NCI-H2196 (cell line): ENCODE results near the gene GRID1.

Source experiments
- DNase-seq: peaks from one replicate; lab custom pipeline; 2025; ENCODE audit not compliant: unreplicated experiment; lab: John Stamatoyannopoulos, UW

Gene GRID1

GRCh38 chr10:86073199-86073977 lies 293.2 kb downstream of the GRID1 start:
- no peak for DNase-seq

DNA sequence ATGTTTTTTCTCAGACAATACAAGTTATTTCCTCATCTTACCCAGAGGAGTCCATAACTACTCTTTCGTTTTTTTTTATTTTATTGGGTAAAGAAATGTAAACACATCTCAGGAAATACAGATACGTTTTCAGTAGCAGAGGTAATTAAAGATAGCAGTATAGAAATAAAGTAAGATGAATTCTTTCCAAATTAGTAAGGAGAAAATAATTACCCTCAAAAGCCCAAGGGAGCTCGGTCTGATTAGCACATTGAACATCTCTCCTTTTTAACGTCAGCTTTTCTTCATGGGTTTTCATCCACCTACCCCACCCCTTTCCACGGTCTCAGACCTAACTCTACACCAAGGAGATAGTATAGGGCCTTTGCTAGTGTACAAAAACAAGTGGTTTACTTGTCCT lies 294.2 kb downstream of the GRID1 start:
- no peak for DNase-seq

- DNase-seq: no peak
Observed at GRCh38 chr10:86071758-86072157, 294.8 kb downstream of the GRID1 start.

DNA sequence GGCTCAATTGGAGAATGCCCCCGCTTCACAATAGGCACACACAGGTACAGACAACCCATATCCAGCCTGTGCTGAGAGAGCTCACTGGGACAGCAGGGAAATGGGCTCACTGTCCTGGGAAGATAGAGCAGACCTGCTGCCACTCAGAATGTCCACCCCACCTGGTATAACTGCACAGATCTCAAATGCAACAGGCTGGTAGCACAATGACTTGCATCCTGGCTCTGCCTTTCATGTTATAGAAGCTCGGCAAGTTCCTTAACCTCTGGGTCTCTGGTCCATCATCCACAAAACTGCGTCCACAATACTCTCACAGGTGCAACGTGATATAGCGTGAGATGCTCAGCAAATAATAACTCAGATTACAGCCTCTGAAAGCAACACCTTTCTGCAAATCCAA lies 295.4 kb downstream of the GRID1 start:
- no peak for DNase-seq

DNA sequence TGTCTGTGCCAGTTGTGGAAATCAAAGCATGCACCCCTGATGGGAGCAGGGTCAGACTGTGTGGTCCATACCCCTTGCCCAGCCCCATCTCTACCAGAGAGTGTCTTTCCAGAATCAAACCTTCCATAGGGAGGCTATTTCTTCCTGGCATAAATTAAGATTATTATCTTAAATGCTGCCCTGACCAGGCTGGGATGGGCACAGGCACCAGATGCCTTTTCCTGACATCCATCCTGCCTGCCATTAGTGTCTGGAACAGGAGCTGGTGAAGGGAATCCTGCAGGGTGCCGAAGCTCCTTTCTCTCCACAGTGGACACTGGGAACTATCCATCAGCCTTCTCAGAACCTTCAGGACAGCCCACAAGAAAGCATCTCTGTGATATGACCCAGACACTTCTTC lies 296.3 kb downstream of the GRID1 start:
- DNase-seq: no peak

DNA sequence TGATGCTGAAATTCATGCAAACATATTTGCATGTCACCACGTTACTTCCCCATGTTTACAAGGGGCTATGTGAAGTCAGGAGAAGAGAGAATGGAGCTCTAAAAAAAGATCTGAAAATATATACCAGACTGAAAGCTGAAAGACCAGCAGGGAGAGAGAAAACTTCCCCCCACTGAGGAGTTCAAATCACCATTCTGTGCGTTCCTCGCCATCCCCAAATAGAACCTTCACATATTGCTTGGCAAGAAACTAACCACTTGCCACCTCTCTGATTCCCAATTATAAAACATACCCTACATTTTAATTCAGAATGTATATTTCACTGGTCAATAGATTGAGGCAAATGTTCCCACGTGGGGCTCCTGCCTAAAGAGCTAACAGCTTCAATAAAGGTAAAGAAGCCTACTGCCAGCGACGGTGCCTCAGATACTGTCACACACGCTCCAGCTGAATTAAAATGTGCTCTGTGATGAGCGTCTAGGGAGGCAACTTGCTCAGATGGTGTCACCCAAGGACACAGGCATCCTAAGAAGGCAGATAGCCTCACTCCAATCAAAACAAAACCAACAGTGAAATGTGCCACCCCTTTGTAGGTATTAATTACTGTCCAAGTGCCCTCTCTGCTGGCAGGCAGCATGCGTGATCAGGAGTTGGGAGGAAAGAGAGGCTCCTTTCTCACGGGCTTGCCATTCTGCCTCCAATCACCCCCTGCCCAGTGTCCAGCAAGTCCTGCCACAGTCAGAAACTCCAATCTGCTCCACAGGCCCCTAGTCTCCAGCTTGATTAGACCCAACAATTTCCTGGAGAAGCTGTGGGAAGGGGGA lies 298.2 kb downstream of the GRID1 start:
- DNase-seq: no peak

- no peak for DNase-seq
Observed at GRCh38 chr10:86067436-86068050, 299.1 kb downstream of the GRID1 start.

GRCh38 chr10:86066696-86067095 lies 299.9 kb downstream of the GRID1 start:
- DNase-seq: no peak

DNA sequence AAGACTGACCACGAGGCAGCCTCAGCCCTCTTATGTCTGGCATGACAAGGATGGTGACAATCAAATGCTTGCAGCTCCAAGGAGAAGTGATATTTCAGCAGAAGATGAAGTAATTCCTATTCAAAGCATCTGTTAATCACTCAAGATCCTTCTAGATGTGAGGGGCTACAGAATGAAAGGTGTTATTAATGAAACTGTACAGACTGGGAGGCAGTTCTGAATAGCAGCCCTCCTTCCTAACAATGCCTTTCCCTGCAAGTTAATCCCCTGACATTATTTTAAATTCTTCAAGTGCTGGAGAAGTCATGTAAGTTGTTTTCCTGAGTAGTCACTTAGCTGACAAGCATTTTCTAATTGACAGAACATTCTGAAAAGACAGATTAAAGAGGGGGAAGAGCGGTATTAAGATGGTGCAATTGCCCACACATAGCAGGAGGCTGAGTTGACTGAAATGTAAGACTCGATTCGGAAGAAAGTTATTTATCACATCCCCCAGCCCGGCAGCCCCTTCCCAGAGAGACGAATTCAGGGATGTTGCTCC lies 300.8 kb downstream of the GRID1 start:
- DNase-seq: no peak

- DNase-seq: no peak
Observed at GRCh38 chr10:86064931-86065662, 301.5 kb downstream of the GRID1 start.

DNA sequence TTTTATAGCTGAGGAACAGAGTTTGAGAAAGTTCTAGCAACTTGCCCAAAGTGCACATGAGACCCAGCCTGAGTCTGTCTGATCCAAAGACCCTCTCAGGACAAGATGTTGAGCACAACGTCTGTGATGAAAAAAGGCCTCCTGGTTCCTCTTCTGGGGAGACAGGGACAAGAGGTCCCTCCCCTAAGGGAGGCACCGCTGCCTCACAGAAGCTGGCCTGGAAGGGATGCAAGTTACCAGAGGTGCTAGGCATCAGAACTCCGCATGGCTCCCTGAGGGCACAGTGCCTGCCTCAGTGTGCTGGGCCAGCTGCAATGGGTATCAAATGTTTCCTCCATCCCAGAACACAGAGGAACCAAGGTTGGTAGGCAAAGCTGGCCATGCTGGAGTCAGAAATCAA lies 302.4 kb downstream of the GRID1 start:
- DNase-seq: no peak

- DNase-seq: no peak
Observed at GRCh38 chr10:86063341-86063740, 303.3 kb downstream of the GRID1 start.

GRCh38 chr10:86062647-86063145 lies 303.9 kb downstream of the GRID1 start:
- DNase-seq: no peak

DNA sequence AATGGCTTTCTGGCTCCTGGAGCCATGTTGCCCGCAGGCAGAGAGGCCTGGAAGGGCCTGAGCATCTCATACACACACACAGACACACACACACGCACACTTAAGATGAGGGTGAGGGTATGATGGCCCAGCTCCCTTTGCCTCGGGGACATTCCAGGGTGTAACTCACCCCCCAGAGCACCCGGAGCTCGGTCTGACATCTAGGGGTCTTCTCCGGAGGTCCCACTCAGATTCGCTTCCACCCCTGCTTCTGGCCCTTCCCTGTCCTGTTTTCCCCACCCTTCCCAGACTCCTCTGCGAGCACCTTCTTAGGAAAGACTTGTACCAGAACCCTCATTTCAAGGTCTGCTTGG lies 304.4 kb downstream of the GRID1 start:
- no peak for DNase-seq

DNA sequence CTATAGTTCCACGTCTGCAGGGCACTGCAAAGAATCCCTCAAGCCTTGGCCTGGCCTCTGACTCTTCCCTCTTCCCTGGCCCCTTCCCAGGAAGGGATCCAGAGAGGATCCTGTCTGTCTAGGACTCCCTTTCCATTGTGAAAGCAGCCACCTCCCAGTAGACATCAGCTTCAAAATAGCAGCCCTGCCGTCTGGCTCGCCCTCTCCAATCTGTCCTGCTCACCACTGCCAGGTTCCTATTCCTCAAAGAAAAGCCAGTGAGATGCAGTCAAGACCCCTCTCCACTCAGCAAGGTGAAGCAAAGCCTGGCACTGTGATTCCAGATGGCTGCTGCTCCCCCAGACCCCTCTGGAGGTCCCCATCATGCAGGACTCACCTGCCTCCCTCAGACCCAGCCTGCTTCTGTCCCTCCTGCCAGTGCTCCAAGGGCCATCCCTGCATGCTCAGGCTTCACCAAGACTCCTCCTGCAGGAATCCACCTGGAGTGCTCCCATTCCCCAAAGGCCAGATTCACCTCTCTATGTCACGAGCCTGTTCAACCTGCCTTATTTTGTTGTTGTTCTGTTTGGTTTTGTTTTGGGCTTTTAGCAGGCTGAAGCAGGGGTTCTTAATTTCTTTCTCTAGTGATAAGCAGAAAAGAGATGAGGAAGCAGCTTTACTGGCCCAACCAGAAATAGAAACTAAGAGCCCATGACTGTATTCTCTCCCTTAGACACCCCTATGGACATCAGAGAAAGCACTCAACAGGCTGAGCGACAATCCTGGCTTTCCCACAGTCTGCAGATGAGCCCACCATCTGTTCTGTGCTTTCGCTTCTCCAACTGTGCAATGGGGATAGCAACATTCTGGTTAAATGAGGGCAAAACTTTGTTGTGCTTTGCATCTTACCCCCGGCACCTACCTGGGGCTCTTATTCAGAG lies 305.1 kb downstream of the GRID1 start:
- DNase-seq: no peak

GRCh38 chr10:86060386-86061277 lies 306.0 kb downstream of the GRID1 start:
- DNase-seq: no peak

- DNase-seq: no peak
Observed at GRCh38 chr10:86059892-86060291, 306.7 kb downstream of the GRID1 start.

DNA sequence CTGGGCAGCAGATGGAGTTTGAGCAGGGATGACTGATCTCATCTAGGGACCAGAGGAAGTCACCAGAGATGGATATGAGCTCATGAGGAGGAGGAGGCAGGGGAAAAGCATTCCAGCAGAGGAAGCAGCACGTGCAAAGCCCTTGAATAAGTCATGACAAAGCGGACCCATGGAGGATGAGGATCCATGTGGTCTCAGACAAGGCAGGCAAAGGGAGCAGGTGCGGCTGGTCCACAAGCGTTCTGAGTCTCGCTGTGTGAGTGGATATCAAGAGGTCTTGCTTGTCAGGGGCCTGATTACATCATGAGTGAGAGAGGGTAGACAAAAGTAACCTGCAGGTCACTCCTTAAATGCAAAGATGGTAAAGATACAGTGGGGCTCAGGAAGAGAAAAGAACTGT lies 307.6 kb downstream of the GRID1 start:
- no peak for DNase-seq

DNA sequence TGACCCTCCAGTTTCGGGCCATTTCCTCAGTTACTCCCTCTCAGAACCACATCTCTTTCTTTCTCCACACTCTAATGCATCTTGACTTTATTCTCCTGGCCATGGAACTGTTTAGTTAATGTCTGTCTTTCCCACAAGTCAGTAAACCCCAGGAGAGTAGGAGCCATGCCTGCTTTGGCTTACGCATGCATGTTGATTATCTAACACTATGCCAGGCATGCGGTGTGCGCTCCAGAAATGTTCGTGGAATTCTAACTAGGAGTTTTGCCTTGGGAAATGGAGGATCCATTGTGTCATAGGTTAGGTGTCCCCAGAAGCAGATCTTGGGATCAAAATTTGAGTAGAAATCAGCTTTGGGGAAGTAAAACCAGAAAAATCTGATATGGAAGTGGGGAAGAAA lies 308.9 kb downstream of the GRID1 start:
- no peak for DNase-seq
